ENCODE results near the gene S100A2. TPM values are rescaled to one million over a fixed set of nuclear protein-coding genes. Genes with fewer than 3 reads are reported as not detected.

Gene S100A2
- total and polyA plus RNA-seq, 2 of the 13 experiments (the other 11 are each of a cell fraction or from before 2014, with no cell fraction given) = 1.2 TPM

DNA sequence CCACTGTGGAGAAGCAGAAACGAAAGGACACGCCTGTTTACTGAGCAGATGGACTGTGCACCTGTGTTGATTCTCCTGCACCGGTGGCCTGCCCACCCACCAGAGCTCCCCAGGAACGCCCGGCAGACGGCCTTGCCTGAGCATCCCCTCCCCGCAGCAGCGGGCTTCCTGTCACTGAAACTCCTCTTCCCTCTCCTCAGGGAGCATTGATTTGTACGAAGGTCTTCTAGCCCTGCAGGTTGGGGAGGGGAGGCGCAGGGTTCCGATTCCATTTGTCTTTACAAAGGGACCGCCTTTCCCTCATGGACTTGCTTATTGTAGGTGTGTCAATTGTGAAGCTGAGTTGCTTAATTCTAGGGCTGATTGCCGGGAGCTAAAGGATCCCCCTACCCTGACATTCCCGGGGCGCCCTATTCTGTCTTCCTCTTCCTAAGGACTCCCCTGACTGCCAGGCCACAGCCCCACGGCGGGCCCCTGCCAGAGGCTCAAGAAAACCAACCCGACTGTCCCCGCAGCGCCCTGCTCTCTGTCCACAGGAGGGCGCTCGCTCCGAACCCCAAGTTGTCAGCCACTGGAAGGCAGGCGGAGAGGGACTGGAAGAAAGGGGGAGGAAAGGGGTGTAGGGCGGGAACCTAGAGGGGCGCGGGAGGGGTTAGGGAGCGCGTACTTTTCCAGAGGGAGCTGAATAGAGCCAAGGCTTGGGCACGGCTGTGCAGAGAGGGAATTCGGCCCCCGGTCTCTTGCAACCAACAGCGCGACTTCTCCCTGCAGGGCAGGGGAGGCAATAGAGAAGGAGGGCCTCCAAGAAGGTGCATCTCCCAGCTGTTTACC, 32.7 kb downstream of the S100A2 start (continued):
- TF ChIP-seq ZNF552 (CRISPR knock-in tag; IDR thresholded peaks at IDR 0.05; ENCODE audit: borderline replicate concordance) (no peak), KAT7 (CRISPR knock-in tag; IDR thresholded peaks at IDR 0.05; ENCODE audit: borderline replicate concordance) (peak; percentile 47; the same call in 1 of the 2 replicates), ATAD3A (CRISPR knock-in tag; IDR thresholded peaks at IDR 0.05) (no peak), CCDC6 (CRISPR knock-in tag; IDR thresholded peaks at IDR 0.05) (0 out of 2 replicates have a peak, but pooled peaks have one; percentile 57), MZF1 (CRISPR knock-in tag; IDR thresholded peaks at IDR 0.05; ENCODE audit: borderline replicate concordance) (no peak), GABPB1 (CRISPR knock-in tag; IDR thresholded peaks at IDR 0.05) (no peak; the same call in 1 of the 2 replicates), NKX3-1 (CRISPR knock-in tag; IDR thresholded peaks at IDR 0.05) (no peak), MAZ (IDR thresholded peaks at IDR 0.05; ENCODE audit: borderline replicate concordance, low read depth, low read length) (no peak; the same call in 1 of the 2 replicates), MAZ (CRISPR knock-in tag; IDR thresholded peaks at IDR 0.05; ENCODE audit: low read depth) (no peak), POLR2AphosphoS5 (IDR thresholded peaks at IDR 0.05; ENCODE audit: low read depth, low read length) (no peak), ZNF709 (CRISPR knock-in tag; IDR thresholded peaks at IDR 0.05) (no peak), REPIN1 (CRISPR knock-in tag; IDR thresholded peaks at IDR 0.05; ENCODE audit: borderline replicate concordance, low read depth) (no peak), KMT2B (CRISPR knock-in tag; IDR thresholded peaks at IDR 0.05) (no peak), ZFP36 (IDR thresholded peaks at IDR 0.05; ENCODE audit: borderline replicate concordance, low read depth, low read length, partially characterized antibody) (no peak), SNAPC2 (CRISPR knock-in tag; IDR thresholded peaks at IDR 0.05) (no peak), KDM4B (CRISPR knock-in tag; IDR thresholded peaks at IDR 0.05) (no peak), ZMYM3 (CRISPR knock-in tag; IDR thresholded peaks at IDR 0.05) (no peak)
- TF ChIP-seq, protein P1, sequence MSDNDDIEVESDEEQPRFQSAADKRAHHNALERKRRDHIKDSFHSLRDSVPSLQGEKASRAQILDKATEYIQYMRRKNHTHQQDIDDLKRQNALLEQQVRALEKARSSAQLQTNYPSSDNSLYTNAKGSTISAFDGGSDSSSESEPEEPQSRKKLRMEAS (IDR thresholded peaks at IDR 0.05) = peak; percentile 28; the same call in 1 of the 2 replicates
- TF ChIP-seq, protein P2, sequence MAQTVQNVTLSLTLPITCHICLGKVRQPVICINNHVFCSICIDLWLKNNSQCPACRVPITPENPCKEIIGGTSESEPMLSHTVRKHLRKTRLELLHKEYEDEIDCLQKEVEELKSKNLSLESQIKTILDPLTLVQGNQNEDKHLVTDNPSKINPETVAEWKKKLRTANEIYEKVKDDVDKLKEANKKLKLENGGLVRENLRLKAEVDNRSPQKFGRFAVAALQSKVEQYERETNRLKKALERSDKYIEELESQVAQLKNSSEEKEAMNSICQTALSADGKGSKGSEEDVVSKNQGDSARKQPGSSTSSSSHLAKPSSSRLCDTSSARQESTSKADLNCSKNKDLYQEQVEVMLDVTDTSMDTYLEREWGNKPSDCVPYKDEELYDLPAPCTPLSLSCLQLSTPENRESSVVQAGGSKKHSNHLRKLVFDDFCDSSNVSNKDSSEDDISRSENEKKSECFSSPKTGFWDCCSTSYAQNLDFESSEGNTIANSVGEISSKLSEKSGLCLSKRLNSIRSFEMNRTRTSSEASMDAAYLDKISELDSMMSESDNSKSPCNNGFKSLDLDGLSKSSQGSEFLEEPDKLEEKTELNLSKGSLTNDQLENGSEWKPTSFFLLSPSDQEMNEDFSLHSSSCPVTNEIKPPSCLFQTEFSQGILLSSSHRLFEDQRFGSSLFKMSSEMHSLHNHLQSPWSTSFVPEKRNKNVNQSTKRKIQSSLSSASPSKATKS (CRISPR knock-in tag; IDR thresholded peaks at IDR 0.05) = no peak
- TF ChIP-seq, protein P3, sequence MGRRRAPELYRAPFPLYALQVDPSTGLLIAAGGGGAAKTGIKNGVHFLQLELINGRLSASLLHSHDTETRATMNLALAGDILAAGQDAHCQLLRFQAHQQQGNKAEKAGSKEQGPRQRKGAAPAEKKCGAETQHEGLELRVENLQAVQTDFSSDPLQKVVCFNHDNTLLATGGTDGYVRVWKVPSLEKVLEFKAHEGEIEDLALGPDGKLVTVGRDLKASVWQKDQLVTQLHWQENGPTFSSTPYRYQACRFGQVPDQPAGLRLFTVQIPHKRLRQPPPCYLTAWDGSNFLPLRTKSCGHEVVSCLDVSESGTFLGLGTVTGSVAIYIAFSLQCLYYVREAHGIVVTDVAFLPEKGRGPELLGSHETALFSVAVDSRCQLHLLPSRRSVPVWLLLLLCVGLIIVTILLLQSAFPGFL (CRISPR knock-in tag; IDR thresholded peaks at IDR 0.05) = no peak
- TF ChIP-seq, protein P4, sequence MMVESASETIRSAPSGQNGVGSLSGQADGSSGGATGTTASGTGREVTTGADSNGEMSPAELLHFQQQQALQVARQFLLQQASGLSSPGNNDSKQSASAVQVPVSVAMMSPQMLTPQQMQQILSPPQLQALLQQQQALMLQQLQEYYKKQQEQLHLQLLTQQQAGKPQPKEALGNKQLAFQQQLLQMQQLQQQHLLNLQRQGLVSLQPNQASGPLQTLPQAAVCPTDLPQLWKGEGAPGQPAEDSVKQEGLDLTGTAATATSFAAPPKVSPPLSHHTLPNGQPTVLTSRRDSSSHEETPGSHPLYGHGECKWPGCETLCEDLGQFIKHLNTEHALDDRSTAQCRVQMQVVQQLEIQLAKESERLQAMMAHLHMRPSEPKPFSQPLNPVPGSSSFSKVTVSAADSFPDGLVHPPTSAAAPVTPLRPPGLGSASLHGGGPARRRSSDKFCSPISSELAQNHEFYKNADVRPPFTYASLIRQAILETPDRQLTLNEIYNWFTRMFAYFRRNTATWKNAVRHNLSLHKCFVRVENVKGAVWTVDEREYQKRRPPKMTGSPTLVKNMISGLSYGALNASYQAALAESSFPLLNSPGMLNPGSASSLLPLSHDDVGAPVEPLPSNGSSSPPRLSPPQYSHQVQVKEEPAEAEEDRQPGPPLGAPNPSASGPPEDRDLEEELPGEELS (CRISPR knock-in tag; IDR thresholded peaks at IDR 0.05) = peak; percentile 72
- TF ChIP-seq, protein P5, sequence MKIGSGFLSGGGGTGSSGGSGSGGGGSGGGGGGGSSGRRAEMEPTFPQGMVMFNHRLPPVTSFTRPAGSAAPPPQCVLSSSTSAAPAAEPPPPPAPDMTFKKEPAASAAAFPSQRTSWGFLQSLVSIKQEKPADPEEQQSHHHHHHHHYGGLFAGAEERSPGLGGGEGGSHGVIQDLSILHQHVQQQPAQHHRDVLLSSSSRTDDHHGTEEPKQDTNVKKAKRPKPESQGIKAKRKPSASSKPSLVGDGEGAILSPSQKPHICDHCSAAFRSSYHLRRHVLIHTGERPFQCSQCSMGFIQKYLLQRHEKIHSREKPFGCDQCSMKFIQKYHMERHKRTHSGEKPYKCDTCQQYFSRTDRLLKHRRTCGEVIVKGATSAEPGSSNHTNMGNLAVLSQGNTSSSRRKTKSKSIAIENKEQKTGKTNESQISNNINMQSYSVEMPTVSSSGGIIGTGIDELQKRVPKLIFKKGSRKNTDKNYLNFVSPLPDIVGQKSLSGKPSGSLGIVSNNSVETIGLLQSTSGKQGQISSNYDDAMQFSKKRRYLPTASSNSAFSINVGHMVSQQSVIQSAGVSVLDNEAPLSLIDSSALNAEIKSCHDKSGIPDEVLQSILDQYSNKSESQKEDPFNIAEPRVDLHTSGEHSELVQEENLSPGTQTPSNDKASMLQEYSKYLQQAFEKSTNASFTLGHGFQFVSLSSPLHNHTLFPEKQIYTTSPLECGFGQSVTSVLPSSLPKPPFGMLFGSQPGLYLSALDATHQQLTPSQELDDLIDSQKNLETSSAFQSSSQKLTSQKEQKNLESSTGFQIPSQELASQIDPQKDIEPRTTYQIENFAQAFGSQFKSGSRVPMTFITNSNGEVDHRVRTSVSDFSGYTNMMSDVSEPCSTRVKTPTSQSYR (CRISPR knock-in tag; IDR thresholded peaks at IDR 0.05; ENCODE audit: borderline replicate concordance) = no peak; the same call in 1 of the 2 replicates

All from HepG2 (cell line).